NOMO-1 treated with DMSO at 0.1 percent for 48 hours (cell line): ENCODE measurements around the gene CPA5.

ENCODE experiments used
- DNase-seq: peaks from one replicate; lab custom pipeline; 2025; ENCODE audit not compliant: unreplicated experiment; lab: John Stamatoyannopoulos, UW

Gene CPA5

GRCh38 chr7:130377178-130377577 lies 32.6 kb downstream of the CPA5 start:
- no peak for DNase-seq

GRCh38 chr7:130379019-130379418 lies 34.4 kb downstream of the CPA5 start:
- no peak for DNase-seq

GRCh38 chr7:130379532-130379920 lies 34.9 kb downstream of the CPA5 start:
- no peak for DNase-seq

GRCh38 chr7:130379921-130380860 lies 35.6 kb downstream of the CPA5 start, which contains the start of gene CPA1:
Gene CPA1, plus strand, starts transcription at chr7:130380494. Its CDS starts 27 bp downstream, at chr7:130380521.
- no peak for DNase-seq

- no peak for DNase-seq
Measured at GRCh38 chr7:130380861-130381455, 36.3 kb downstream of the CPA5 start.

GRCh38 chr7:130381468-130382312 lies 37.1 kb downstream of the CPA5 start:
- DNase-seq, result no peak

- no peak for DNase-seq
Measured at GRCh38 chr7:130383187-130383980, 38.8 kb downstream of the CPA5 start.

GRCh38 chr7:130384371-130384801 lies 39.8 kb downstream of the CPA5 start:
- DNase-seq, result no peak

GRCh38 chr7:130384841-130385599 lies 40.4 kb downstream of the CPA5 start:
- DNase-seq, result no peak

- no peak for DNase-seq
Measured at GRCh38 chr7:130385600-130386066, 41.0 kb downstream of the CPA5 start.

- no peak for DNase-seq
Measured at GRCh38 chr7:130386876-130387275, 42.3 kb downstream of the CPA5 start.

- no peak for DNase-seq
Measured at GRCh38 chr7:130387306-130387627, 42.7 kb downstream of the CPA5 start.

GRCh38 chr7:130387628-130388403 lies 43.2 kb downstream of the CPA5 start:
- no peak for DNase-seq

- DNase-seq, result no peak
Measured at GRCh38 chr7:130388671-130389070, 44.1 kb downstream of the CPA5 start.

GRCh38 chr7:130390486-130390885 lies 45.9 kb downstream of the CPA5 start:
- DNase-seq, result no peak

- no peak for DNase-seq
Measured at GRCh38 chr7:130393101-130393561, 48.5 kb downstream of the CPA5 start.

GRCh38 chr7:130393841-130394411 lies 49.3 kb downstream of the CPA5 start:
- DNase-seq, result no peak

GRCh38 chr7:130394421-130395195 lies 50.0 kb downstream of the CPA5 start:
- no peak for DNase-seq
